ENCODE data around the gene ZNRF4. TPM values are rescaled to one million over a fixed set of nuclear protein-coding genes. Genes with fewer than 3 reads are reported as not detected.

Gene ZNRF4
- total RNA-seq, 2 donors from 2014 or later, result not detected

- H3K4me1 ChIP-seq (ENCODE audit: control insufficient read depth, insufficient read depth, low read length), result no peaks in the 10 kb centered on the region
- no peak overlapping the region for H3K27ac Mint-ChIP-seq
- WGBS, 2 experiments (ENCODE audit: insufficient coverage in 1 of 2, insufficient read length in 1 of 2), result 93 to 95% methylated on average over 10 to 35 of the region's 35 CpGs
- peaks cover 8% of the 10 kb centered on the region for H3K9me3 Mint-ChIP-seq
- no peaks in the 10 kb centered on the region for H3K27me3 ChIP-seq (ENCODE audit: control insufficient read depth, insufficient read depth, low read length, poor library complexity, severe bottlenecking)
- no peak overlapping the region for H3K4me3 ChIP-seq (ENCODE audit: low read length)
- H3K27ac ChIP-seq (ENCODE audit: low read depth, low read length), result no peak overlapping the region
- no peak for DNase-seq
- H3K9ac ChIP-seq (ENCODE audit: extremely low read depth, low read length, poor library complexity, severe bottlenecking), result no peak overlapping the region
- H3K4me1 Mint-ChIP-seq, result no peaks in the 10 kb centered on the region
- no peaks in the 10 kb centered on the region for H3K36me3 ChIP-seq (ENCODE audit: control insufficient read depth, insufficient read depth, low read length)
- H3K36me3 Mint-ChIP-seq (ENCODE audit: low read depth), result no peaks in the 10 kb centered on the region
- H3K4me3 Mint-ChIP-seq, result no peak overlapping the region
- no peaks in the 10 kb centered on the region for H3K9me3 ChIP-seq (ENCODE audit: control insufficient read depth, low read length)
- peaks cover 24% of the 10 kb centered on the region for H3K27me3 Mint-ChIP-seq (ENCODE audit: insufficient read depth)
- no peak for TF ChIP-seq CTCF (conservative IDR thresholded peaks at IDR 0.05)
Observed at GRCh38 chr19:5456130-5456840, 1.1 kb downstream of the ZNRF4 start.

- Mint-ChIP-seq H3K27me3 (ENCODE audit: insufficient read depth) (peaks cover 30% of the 10 kb centered on the region), H3K4me1 (no peaks in the 10 kb centered on the region), H3K4me3 (no peak overlapping the region), H3K27ac (no peak overlapping the region), H3K9me3 (peaks cover 9% of the 10 kb centered on the region), H3K36me3 (ENCODE audit: low read depth) (no peaks in the 10 kb centered on the region)
- WGBS, 2 experiments (ENCODE audit: insufficient coverage in 1 of 2, insufficient read length in 1 of 2), result 93 to 94% methylated on average over 3 to 16 of the region's 16 CpGs
- no peak for TF ChIP-seq CTCF (conservative IDR thresholded peaks at IDR 0.05)
- DNase-seq, result no peak
- H3K4me3 ChIP-seq (ENCODE audit: low read length), result no peak overlapping the region
- no peak overlapping the region for H3K9ac ChIP-seq (ENCODE audit: extremely low read depth, low read length, poor library complexity, severe bottlenecking)
- H3K27ac ChIP-seq (ENCODE audit: low read depth, low read length), result no peak overlapping the region
- no peaks in the 10 kb centered on the region for H3K9me3 ChIP-seq (ENCODE audit: control insufficient read depth, low read length)
- no peaks in the 10 kb centered on the region for H3K4me1 ChIP-seq (ENCODE audit: control insufficient read depth, insufficient read depth, low read length)
- H3K36me3 ChIP-seq (ENCODE audit: control insufficient read depth, insufficient read depth, low read length), result no peaks in the 10 kb centered on the region
- no peaks in the 10 kb centered on the region for H3K27me3 ChIP-seq (ENCODE audit: control insufficient read depth, insufficient read depth, low read length, poor library complexity, severe bottlenecking)
Observed at GRCh38 chr19:5456841-5457200, 1.6 kb downstream of the ZNRF4 start.

- H3K27ac ChIP-seq (ENCODE audit: low read depth, low read length), result no peak overlapping the region
- H3K36me3 Mint-ChIP-seq (ENCODE audit: low read depth), result no peaks in the 10 kb centered on the region
- H3K27me3 Mint-ChIP-seq (ENCODE audit: insufficient read depth), result peaks cover 39% of the 10 kb centered on the region
- no peaks in the 10 kb centered on the region for H3K4me1 Mint-ChIP-seq
- no peaks in the 10 kb centered on the region for H3K27me3 ChIP-seq (ENCODE audit: control insufficient read depth, insufficient read depth, low read length, poor library complexity, severe bottlenecking)
- H3K27ac Mint-ChIP-seq, result no peak overlapping the region
- H3K9me3 Mint-ChIP-seq, result peaks cover 12% of the 10 kb centered on the region
- no peak for DNase-seq
- H3K4me3 Mint-ChIP-seq, result no peak overlapping the region
- peaks cover under 1% of the 10 kb centered on the region for H3K9me3 ChIP-seq (ENCODE audit: control insufficient read depth, low read length)
- TF ChIP-seq CTCF (conservative IDR thresholded peaks at IDR 0.05), result no peak
- 84 to 86% methylated on average over 6 to 9 of the region's 9 CpGs for WGBS, 2 experiments (ENCODE audit: insufficient coverage in 1 of 2, insufficient read length in 1 of 2)
- no peaks in the 10 kb centered on the region for H3K36me3 ChIP-seq (ENCODE audit: control insufficient read depth, insufficient read depth, low read length)
- no peaks in the 10 kb centered on the region for H3K4me1 ChIP-seq (ENCODE audit: control insufficient read depth, insufficient read depth, low read length)
- no peak overlapping the region for H3K9ac ChIP-seq (ENCODE audit: extremely low read depth, low read length, poor library complexity, severe bottlenecking)
- H3K4me3 ChIP-seq (ENCODE audit: low read length), result no peak overlapping the region
Observed at GRCh38 chr19:5457709-5458108, 2.5 kb downstream of the ZNRF4 start.
